SK-N-SH (cell line): ENCODE results near the gene VWA5B1. TPM values are rescaled to one million over a fixed set of nuclear protein-coding genes. Genes with fewer than 3 reads are reported as not detected.
A peak's percentile ranks its signal among the peaks of the same experiment; 100 is the strongest.

Experiments used
- CTCF ChIA-PET: fragments of 300-600, 350-600 bp; formaldehyde crosslinking; extraction: SDS; loops from one replicate; lab custom pipeline; 2021; lab: Yijun Ruan, JAX
- POLR2A ChIA-PET: fragments of 350-600 bp; sonication (Branson Sonifier 250); formaldehyde crosslinking; extraction: SDS; loops from one replicate; lab custom pipeline; 2020; ENCODE audit warnings: antibody characterized with exemption, inconsistent platforms; lab: Yijun Ruan, JAX
- DNase-seq: peaks from one replicate; pipeline ENCODE4 v3.0.0; 2012
- H2AFZ ChIP-seq: fragments of 200-600 bp; sonication (generic); 2 replicates; pipeline ENCODE4 v1.8.1; 2016; ENCODE audit warnings: antibody characterized with exemption, mild to moderate bottlenecking, low read depth
- H3F3A ChIP-seq: fragments of 200-600 bp; sonication (generic); replicated peaks from 2 replicates; pipeline ENCODE3; 2016; ENCODE audit warnings: antibody characterized with exemption, mild to moderate bottlenecking; ENCODE audit not compliant: insufficient read depth
- H3K27ac ChIP-seq, 2 experiments: fragments of 200-500 bp in 1 of 2; fragments of 200-600 bp in 1 of 2; sonication (Bioruptor generic) in 1 of 2; sonication (generic), shearing (Covaris generic) in 1 of 2; 2 replicates each; pipeline versions ENCODE4 v1.5.1 to v1.6.1; 2014 to 2016; ENCODE audit warnings: low read depth in 2 of 2, inconsistent platforms in 1 of 2, low read length in 1 of 2, mild to moderate bottlenecking in 1 of 2, mixed read lengths in 1 of 2
- H3K27me3 ChIP-seq: fragments of 200-600 bp; sonication (generic), shearing (Covaris generic); 2 replicates; pipeline ENCODE4 v1.6.1; 2016; ENCODE audit warnings: mixed run types; ENCODE audit not compliant: insufficient read depth
- H3K36me3 ChIP-seq, 2 experiments: fragments of 200-500 bp in 1 of 2; fragments of 200-600 bp in 1 of 2; sonication (Bioruptor generic) in 1 of 2; sonication (generic) in 1 of 2; replicated peaks in 1 of 2; 2 replicates each; pipeline versions ENCODE3 to v1.5.1; 2014 to 2016; ENCODE audit warnings: low read length in 1 of 2, mild to moderate bottlenecking in 1 of 2; ENCODE audit not compliant: insufficient read depth in 2 of 2, control insufficient read depth in 1 of 2
- H3K4me1 ChIP-seq, 2 experiments: fragments of 200-500 bp in 1 of 2; fragments of 200-600 bp in 1 of 2; sonication (Bioruptor generic) in 1 of 2; sonication (generic), shearing (Covaris generic) in 1 of 2; 2 replicates each; pipeline versions ENCODE4 v1.5.1 to v1.6.1; 2014 to 2016; ENCODE audit warnings: low read depth in 1 of 2, low read length in 1 of 2, mixed run types in 1 of 2; ENCODE audit not compliant: insufficient read depth in 2 of 2, control insufficient read depth in 1 of 2
- H3K4me2 ChIP-seq: fragments of 200-600 bp; sonication (generic), shearing (Covaris generic); 2 replicates; pipeline ENCODE4 v1.6.1; 2017; ENCODE audit warnings: mixed run types
- H3K4me3 ChIP-seq, 2 experiments: fragments of 200-500 bp in 1 of 2; fragments of 200-600 bp in 1 of 2; sonication (Bioruptor generic) in 1 of 2; sonication (generic), shearing (Covaris generic) in 1 of 2; 2 replicates each; pipeline versions ENCODE4 v1.5.1 to v1.8.1; 2014 to 2016; ENCODE audit warnings: low read depth in 2 of 2, inconsistent platforms in 1 of 2, low read length in 1 of 2, mild to moderate bottlenecking in 1 of 2, mixed read lengths in 1 of 2, moderate library complexity in 1 of 2
- H3K79me2 ChIP-seq: fragments of 200-600 bp; sonication (generic); 2 replicates; pipeline ENCODE4 v1.8.1; 2017; ENCODE audit warnings: mild to moderate bottlenecking; ENCODE audit not compliant: insufficient read depth
- H3K9ac ChIP-seq: fragments of 200-600 bp; sonication (generic); 2 replicates; pipeline ENCODE4 v1.6.1; 2017; ENCODE audit warnings: mixed run types
- H3K9me2 ChIP-seq: fragments of 200-600 bp; sonication (generic); 2 replicates; pipeline ENCODE4 v1.6.1; 2017; ENCODE audit warnings: mixed run types
- H3K9me3 ChIP-seq: fragments of 200-600 bp; sonication (generic); 2 replicates; pipeline ENCODE4 v1.6.1; 2017; ENCODE audit warnings: mixed run types, mild to moderate bottlenecking, moderate library complexity
- H4K20me1 ChIP-seq: fragments of 200-600 bp; sonication (generic); 2 replicates; pipeline ENCODE4 v1.6.1; 2017; ENCODE audit warnings: mild to moderate bottlenecking, mixed run types; ENCODE audit not compliant: insufficient read depth
- CHD2 ChIP-seq: fragments of 150-350 bp; IDR thresholded peaks from 2 replicates; pipeline ENCODE4 v1.6.1; 2018; ENCODE audit warnings: low read length; ENCODE audit not compliant: partially characterized antibody
- CTCF ChIP-seq: fragments of 200-600 bp; sonication (generic); IDR thresholded peaks from 2 replicates; pipeline ENCODE4 v1.6.1; 2017; ENCODE audit warnings: antibody characterized with exemption, mild to moderate bottlenecking, moderate library complexity
- EZH2phosphoT487 ChIP-seq: fragments of 200-600 bp; sonication (generic); IDR thresholded peaks from 2 replicates; pipeline ENCODE4 v1.6.1; 2017; ENCODE audit warnings: low read depth, mixed run types, mild to moderate bottlenecking, antibody characterized with exemption, moderate library complexity, borderline replicate concordance
- FOSL2 ChIP-seq: IDR thresholded peaks from 2 replicates; pipeline ENCODE4 v1.4.0; 2012; ENCODE audit warnings: low read depth, mild to moderate bottlenecking, moderate library complexity, borderline replicate concordance
- FOXM1 ChIP-seq: IDR thresholded peaks from 2 replicates; pipeline ENCODE4 v1.4.0; 2012; ENCODE audit warnings: low read depth, mild to moderate bottlenecking
- GATA2 ChIP-seq: sonication (generic); formaldehyde crosslinking; IDR thresholded peaks from 2 replicates; pipeline ENCODE4 v1.5.0; 2020; ENCODE audit warnings: mild to moderate bottlenecking, missing genetic modification reagents
- NRF1 ChIP-seq: IDR thresholded peaks from 2 replicates; pipeline ENCODE4 v1.6.1; 2012; ENCODE audit warnings: low read depth, mild to moderate bottlenecking, low read length
- RAD21 ChIP-seq: IDR thresholded peaks from 2 replicates; pipeline ENCODE4 v1.6.1; 2012; ENCODE audit warnings: mild to moderate bottlenecking, low read length
- RCOR1 ChIP-seq: fragments of 150-350 bp; IDR thresholded peaks from 2 replicates; pipeline ENCODE4 v1.6.1; 2017; ENCODE audit warnings: antibody characterized with exemption, low read length
- RFX5 ChIP-seq: IDR thresholded peaks from 2 replicates; pipeline ENCODE4 v1.6.1; 2012; ENCODE audit warnings: mild to moderate bottlenecking, improper control_type of control experiment, low read length
- RXRA ChIP-seq: IDR thresholded peaks from 2 replicates; pipeline ENCODE4 v1.4.0; 2012; ENCODE audit warnings: low read depth, mild to moderate bottlenecking, borderline replicate concordance
- SIN3A ChIP-seq: IDR thresholded peaks from 2 replicates; pipeline ENCODE4 v1.6.1; 2012; ENCODE audit warnings: low read depth, mild to moderate bottlenecking, low read length, moderate library complexity, borderline replicate concordance
- SMC3 ChIP-seq: IDR thresholded peaks from 2 replicates; pipeline ENCODE4 v1.6.1; 2012; ENCODE audit warnings: low read depth, low read length, improper control_type of control experiment
- TCF12 ChIP-seq: IDR thresholded peaks from 2 replicates; pipeline ENCODE4 v1.4.0; 2012
- ZBTB33 ChIP-seq: IDR thresholded peaks from 2 replicates; pipeline ENCODE4 v1.4.0; 2012; ENCODE audit warnings: low read depth, borderline replicate concordance
- WGBS: methylation state at CpG from one replicate; pipeline ENCODE4 v1.1.6; 2017; ENCODE audit warnings: low lambda C conversion rate; 5-methylcytosine and 5-hydroxymethylcytosine counted together
- polyA plus RNA-seq, 3 experiments: library from polyadenylated mRNA; depleted of rRNA; stranded (reverse); fragments of >200 nt; gene quantifications; 2 replicates each; pipeline ENCODE4 v1.2.3, GENCODE V29; 2012
- TF ChIP-seq, protein P1 (sequence below): IDR thresholded peaks from 2 replicates; pipeline ENCODE4 v1.4.0; 2012; ENCODE audit warnings: low read depth
- TF ChIP-seq, protein P2 (sequence below): fragments of 150-350 bp; IDR thresholded peaks from 2 replicates; pipeline ENCODE4 v1.6.1; 2016; ENCODE audit warnings: mild to moderate bottlenecking, low read depth, low read length

The VWA5B1 gene
- polyA plus RNA-seq, 1 of the 3 experiments (the other 2 are of a cell fraction), result not detected

DNA sequence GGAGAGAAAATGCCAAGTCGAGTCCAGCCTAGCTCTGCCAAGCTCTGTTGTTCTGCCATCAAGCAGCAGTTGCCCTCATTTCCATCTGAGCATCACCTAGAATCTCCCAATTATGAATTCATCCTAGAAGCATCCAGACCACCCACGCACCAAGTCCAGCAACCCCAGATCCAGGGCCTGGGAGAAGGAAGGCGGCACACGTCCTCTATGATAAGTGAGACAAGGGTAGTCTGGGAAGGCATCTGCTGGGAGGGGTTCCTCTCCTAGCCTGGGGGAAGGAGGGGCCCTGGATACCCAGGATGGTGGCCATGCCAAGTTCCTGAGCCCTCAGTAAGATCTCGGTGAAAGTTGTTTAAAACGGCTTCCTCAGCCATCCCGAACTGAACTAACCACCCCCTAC lies 70.7 kb downstream of the VWA5B1 start:
- 89% methylated on average over 5 of the region's 7 CpGs for WGBS
- H3K9me2 ChIP-seq, result no peaks in the 10 kb centered on the region
- no peaks in the 10 kb centered on the region for H3K79me2 ChIP-seq
- no peaks in the 10 kb centered on the region for H3K9me3 ChIP-seq
- no peak overlapping the region for H2AFZ ChIP-seq
- peaks cover 21% of the 10 kb centered on the region for H3K27me3 ChIP-seq
- H3K9ac ChIP-seq, result no peak overlapping the region
- H3K4me3 ChIP-seq, result no peak overlapping the region
- no peak overlapping the region for H3K27ac ChIP-seq
- no peak for DNase-seq
- no peaks in the 10 kb centered on the region for H4K20me1 ChIP-seq
- TF ChIP-seq, protein P1, sequence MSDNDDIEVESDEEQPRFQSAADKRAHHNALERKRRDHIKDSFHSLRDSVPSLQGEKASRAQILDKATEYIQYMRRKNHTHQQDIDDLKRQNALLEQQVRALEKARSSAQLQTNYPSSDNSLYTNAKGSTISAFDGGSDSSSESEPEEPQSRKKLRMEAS, result no peak
- TF ChIP-seq EZH2phosphoT487 (no peak), NRF1 (no peak), CHD2 (no peak), RXRA (no peak), TCF12 (no peak), RFX5 (no peak), FOSL2 (no peak), SIN3A (no peak), SMC3 (no peak), ZBTB33 (no peak), RCOR1 (no peak)
- TF ChIP-seq, protein P2, sequence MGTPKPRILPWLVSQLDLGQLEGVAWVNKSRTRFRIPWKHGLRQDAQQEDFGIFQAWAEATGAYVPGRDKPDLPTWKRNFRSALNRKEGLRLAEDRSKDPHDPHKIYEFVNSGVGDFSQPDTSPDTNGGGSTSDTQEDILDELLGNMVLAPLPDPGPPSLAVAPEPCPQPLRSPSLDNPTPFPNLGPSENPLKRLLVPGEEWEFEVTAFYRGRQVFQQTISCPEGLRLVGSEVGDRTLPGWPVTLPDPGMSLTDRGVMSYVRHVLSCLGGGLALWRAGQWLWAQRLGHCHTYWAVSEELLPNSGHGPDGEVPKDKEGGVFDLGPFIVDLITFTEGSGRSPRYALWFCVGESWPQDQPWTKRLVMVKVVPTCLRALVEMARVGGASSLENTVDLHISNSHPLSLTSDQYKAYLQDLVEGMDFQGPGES, result no peak
- H3K4me2 ChIP-seq, result no peak overlapping the region
- ChIA-PET CTCF (interaction anchor here (0.8 to 15.7 kb wide), 49 partner anchors 9 to 444 kb away, joined by 3 to 148 read pairs (median 5); partner anchors contain the start of genes CAMK2N1 and VWA5B1), POLR2A (no interaction called here)
- peaks cover 0 to 19% of the 10 kb centered on the region in 2 experiments; a peak in 2 of 4 replicates for H3K4me1 ChIP-seq
- no peaks in the 10 kb centered on the region for H3F3A ChIP-seq
- no peaks in the 10 kb centered on the region for H3K36me3 ChIP-seq

DNA sequence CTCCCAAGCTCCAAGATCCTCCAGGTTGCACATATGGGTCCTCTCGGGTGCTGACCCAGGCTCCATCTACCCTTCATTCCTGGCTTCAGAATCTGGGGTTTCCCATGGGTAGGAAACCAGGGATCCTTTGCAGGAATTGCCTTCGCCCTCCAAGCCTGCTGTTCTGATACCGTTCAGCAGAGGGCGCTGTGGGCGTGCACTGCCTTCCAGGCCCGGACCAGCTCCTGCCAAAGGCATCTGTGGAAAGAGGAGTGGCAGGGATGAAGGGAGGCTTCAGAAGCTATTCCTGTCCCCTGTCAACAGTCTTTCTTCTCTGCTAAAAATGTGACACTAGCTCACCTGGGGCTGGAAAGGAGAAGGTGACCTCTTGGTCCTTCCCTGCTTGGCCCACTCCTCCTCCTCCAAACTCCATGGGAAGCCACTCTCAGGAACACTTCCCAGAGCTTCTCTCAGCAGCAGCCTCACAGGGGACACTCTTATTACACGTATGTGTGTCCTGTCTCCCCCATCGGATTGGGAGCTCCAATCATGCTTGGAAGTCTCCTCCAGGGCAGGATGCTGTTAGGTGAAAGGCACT lies 71.2 kb downstream of the VWA5B1 start:
- Histone ChIP-seq H3K9ac (no peak overlapping the region), H3K27ac (no peak overlapping the region), H3K79me2 (no peaks in the 10 kb centered on the region), H3K9me2 (no peaks in the 10 kb centered on the region), H4K20me1 (no peaks in the 10 kb centered on the region), H3F3A (no peaks in the 10 kb centered on the region), H3K4me3 (no peak overlapping the region; a peak in 1 of 4 replicates), H3K4me2 (no peak overlapping the region), H3K36me3 (no peaks in the 10 kb centered on the region), H2AFZ (no peak overlapping the region), H3K9me3 (no peaks in the 10 kb centered on the region), H3K27me3 (peaks cover 26% of the 10 kb centered on the region), H3K4me1 (peaks cover 0 to 19% of the 10 kb centered on the region in 2 experiments; a peak in 2 of 4 replicates)
- DNase-seq, result peak; percentile 79
- ChIA-PET POLR2A (no interaction called here), CTCF (interaction anchor here (0.6 to 15.7 kb wide), 61 partner anchors 9 to 984 kb away, joined by 3 to 148 read pairs (median 5); partner anchors contain the start of genes CAMK2N1 and VWA5B1)
- 21% methylated on average over 8 of the region's 8 CpGs for WGBS
- TF ChIP-seq CTCF, result peak; percentile 70
- TF ChIP-seq SIN3A, result no peak
- TF ChIP-seq RAD21, result peak; percentile 77
- TF ChIP-seq FOXM1, result no peak
- TF ChIP-seq SMC3, result peak; percentile 76
- TF ChIP-seq GATA2 (CRISPR knock-in tag), result no peak
- TF ChIP-seq, protein P1, result no peak
